Measurements from ENCODE around the gene DPH1. TPM values are rescaled to one million over a fixed set of nuclear protein-coding genes. Genes with fewer than 3 reads are reported as not detected.
"Not testable (repeated sequence)": the region's sequence is repeated elsewhere in the genome, so short reads cannot be mapped to it uniquely, and the experiment has no call there.

The DPH1 gene
- total and polyA plus RNA-seq, 2 donors (not counting 1 experiment from before 2014, with no cell fraction given) = 23.1 to 28.5 TPM

- Histone ChIP-seq H3K4me2 (ENCODE audit: extremely low read depth, insufficient read depth, low read length) (no peak overlapping the region), H3K27me3 (ENCODE audit: control insufficient read depth, insufficient read depth, low read length) (peaks cover 5% of the 10 kb centered on the region)
Measured at GRCh38 chr17:2012499-2012898, 17.5 kb upstream of the DPH1 start.

GRCh38 chr17:2013220-2013993 lies 16.5 kb upstream of the DPH1 start:
- H3K36me3 ChIP-seq (ENCODE audit: control insufficient read depth, insufficient read depth, low read length); H3K4me3 ChIP-seq (replicated peaks in 1 of 4; ENCODE audit: control extremely low read depth in 1 of 4, insufficient read depth in 1 of 4, low read depth in 3 of 4, low read length in 4 of 4); H3K79me2 ChIP-seq (ENCODE audit: control insufficient read depth, insufficient read depth, low read length); DNase-seq (ENCODE audit: low read depth in 2 of 2); H3K9me3 ChIP-seq (ENCODE audit: control insufficient read depth, insufficient read depth, low read depth, low read length); H3K9ac ChIP-seq (ENCODE audit: insufficient read depth, low read length); H3K4me2 ChIP-seq (ENCODE audit: extremely low read depth, insufficient read depth, low read length); H3K27ac ChIP-seq (ENCODE audit: insufficient read depth, low read length); H3K4me1 ChIP-seq (ENCODE audit: control insufficient read depth, extremely low read depth, insufficient read depth, low read length); H2AFZ ChIP-seq (ENCODE audit: low read length); H4K20me1 ChIP-seq (ENCODE audit: control insufficient read depth, extremely low read depth, insufficient read depth, low read length): not testable (repeated sequence)
- peaks cover 11% of the 10 kb centered on the region for H3K27me3 ChIP-seq (ENCODE audit: control insufficient read depth, insufficient read depth, low read length)

More at GRCh38 chr17:2012499-2012898, 17.5 kb upstream of the DPH1 start:
- H4K20me1 ChIP-seq (ENCODE audit: control insufficient read depth, extremely low read depth, insufficient read depth, low read length) = no peaks in the 10 kb centered on the region
- TF ChIP-seq CTCF (conservative IDR thresholded peaks at IDR 0.05 in 1 of 2, IDR thresholded peaks at IDR 0.05 in 1 of 2; ENCODE audit: low read depth in 1 of 2, low read length in 2 of 2) (no peak), EZH2 (IDR thresholded peaks at IDR 0.05; ENCODE audit: low read length, missing control alignments) (no peak)
- peaks cover 5% of the 10 kb centered on the region for H3K4me1 ChIP-seq (ENCODE audit: control insufficient read depth, extremely low read depth, insufficient read depth, low read length)
- H3K4me3 ChIP-seq (replicated peaks in 1 of 4; ENCODE audit: control extremely low read depth in 1 of 4, insufficient read depth in 1 of 4, low read depth in 3 of 4, low read length in 4 of 4) = no peak overlapping the region
- H3K36me3 ChIP-seq (ENCODE audit: control insufficient read depth, insufficient read depth, low read length) = no peaks in the 10 kb centered on the region
- H3K27ac ChIP-seq (ENCODE audit: insufficient read depth, low read length) = no peak overlapping the region
- no peak overlapping the region for H3K9ac ChIP-seq (ENCODE audit: insufficient read depth, low read length)
- no peaks in the 10 kb centered on the region for H3K9me3 ChIP-seq (ENCODE audit: control insufficient read depth, insufficient read depth, low read depth, low read length)
- H2AFZ ChIP-seq (ENCODE audit: low read length) = no peak overlapping the region
- no peak for DNase-seq (ENCODE audit: low read depth in 2 of 2)
- H3K79me2 ChIP-seq (ENCODE audit: control insufficient read depth, insufficient read depth, low read length) = no peaks in the 10 kb centered on the region

- no peak overlapping the region for H3K4me2 ChIP-seq (ENCODE audit: extremely low read depth, insufficient read depth, low read length)
- no peaks in the 10 kb centered on the region for H3K36me3 ChIP-seq (ENCODE audit: control insufficient read depth, insufficient read depth, low read length)
- no peaks in the 10 kb centered on the region for H3K79me2 ChIP-seq (ENCODE audit: control insufficient read depth, insufficient read depth, low read length)
- no peaks in the 10 kb centered on the region for H4K20me1 ChIP-seq (ENCODE audit: control insufficient read depth, extremely low read depth, insufficient read depth, low read length)
- DNase-seq (ENCODE audit: low read depth in 2 of 2) = no peak
- H3K27ac ChIP-seq (ENCODE audit: insufficient read depth, low read length) = no peak overlapping the region
- H3K4me1 ChIP-seq (ENCODE audit: control insufficient read depth, extremely low read depth, insufficient read depth, low read length) = peaks cover 5% of the 10 kb centered on the region
- H3K27me3 ChIP-seq (ENCODE audit: control insufficient read depth, insufficient read depth, low read length) = peaks cover 16% of the 10 kb centered on the region
- no peaks in the 10 kb centered on the region for H3K9me3 ChIP-seq (ENCODE audit: control insufficient read depth, insufficient read depth, low read depth, low read length)
- H2AFZ ChIP-seq (ENCODE audit: low read length) = no peak overlapping the region
- H3K9ac ChIP-seq (ENCODE audit: insufficient read depth, low read length) = no peak overlapping the region
- no peak overlapping the region for H3K4me3 ChIP-seq (replicated peaks in 1 of 4; ENCODE audit: control extremely low read depth in 1 of 4, insufficient read depth in 1 of 4, low read depth in 3 of 4, low read length in 4 of 4)
- TF ChIP-seq EZH2 (IDR thresholded peaks at IDR 0.05; ENCODE audit: low read length, missing control alignments) (no peak), CTCF (conservative IDR thresholded peaks at IDR 0.05 in 1 of 2, IDR thresholded peaks at IDR 0.05 in 1 of 2; ENCODE audit: low read depth in 1 of 2, low read length in 2 of 2) (no peak)
Measured at GRCh38 chr17:2013994-2014317, 16.0 kb upstream of the DPH1 start.

Measured in fibroblast of lung (primary cell).